NCI-H1105 treated with DMSO at 0.1 percent for 48 hours (cell line): ENCODE data around the gene GSG1.
A peak's percentile ranks its signal among the peaks of the same experiment; 100 is the strongest.

ENCODE experiments used
- DNase-seq: peaks from one replicate; lab custom pipeline; 2025; lab: John Stamatoyannopoulos, UW

Gene GSG1

GRCh38 chr12:13119826-13120225 is 16.4 kb upstream of the GSG1 start:
- no peak for DNase-seq

DNA sequence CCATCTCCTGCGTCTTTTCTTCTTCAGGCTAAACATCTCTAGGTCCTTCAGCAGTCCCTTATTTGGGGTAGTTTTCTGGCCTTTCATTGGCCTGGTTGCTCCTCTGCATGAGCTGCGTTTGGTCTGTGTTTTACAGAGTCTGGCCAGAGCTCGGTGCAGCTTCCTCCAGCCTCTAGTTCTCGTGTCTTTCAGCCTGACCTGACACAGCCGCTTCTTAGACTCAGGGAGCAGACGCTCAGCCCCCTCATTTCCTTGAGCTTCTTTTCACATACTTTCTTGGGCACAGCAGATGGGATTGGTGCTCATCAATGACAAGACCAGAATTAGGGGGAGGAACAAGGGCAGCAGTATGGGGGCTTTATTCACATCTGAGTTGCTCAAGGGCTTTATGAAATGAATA is 13.6 kb upstream of the GSG1 start:
- no peak for DNase-seq

DNA sequence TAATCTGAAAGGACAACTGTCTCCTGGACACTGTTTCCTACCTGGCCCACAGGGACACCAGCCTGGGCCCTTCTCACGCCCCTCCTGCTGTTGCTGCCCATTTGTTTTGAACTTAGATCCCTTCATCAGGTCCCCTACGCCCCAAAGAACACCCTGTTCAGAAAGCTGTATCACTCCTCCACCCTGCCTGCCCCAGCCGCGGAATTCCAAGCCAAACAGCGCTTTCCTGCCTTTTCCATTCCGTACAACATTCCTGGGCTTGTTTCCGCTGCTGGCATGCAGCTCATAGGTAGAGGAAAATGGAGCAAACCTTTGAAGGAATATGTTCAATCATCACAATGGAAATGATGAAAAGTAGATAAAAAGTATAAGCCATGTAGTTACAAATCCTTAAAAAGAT is 12.8 kb upstream of the GSG1 start:
- no peak for DNase-seq

DNA sequence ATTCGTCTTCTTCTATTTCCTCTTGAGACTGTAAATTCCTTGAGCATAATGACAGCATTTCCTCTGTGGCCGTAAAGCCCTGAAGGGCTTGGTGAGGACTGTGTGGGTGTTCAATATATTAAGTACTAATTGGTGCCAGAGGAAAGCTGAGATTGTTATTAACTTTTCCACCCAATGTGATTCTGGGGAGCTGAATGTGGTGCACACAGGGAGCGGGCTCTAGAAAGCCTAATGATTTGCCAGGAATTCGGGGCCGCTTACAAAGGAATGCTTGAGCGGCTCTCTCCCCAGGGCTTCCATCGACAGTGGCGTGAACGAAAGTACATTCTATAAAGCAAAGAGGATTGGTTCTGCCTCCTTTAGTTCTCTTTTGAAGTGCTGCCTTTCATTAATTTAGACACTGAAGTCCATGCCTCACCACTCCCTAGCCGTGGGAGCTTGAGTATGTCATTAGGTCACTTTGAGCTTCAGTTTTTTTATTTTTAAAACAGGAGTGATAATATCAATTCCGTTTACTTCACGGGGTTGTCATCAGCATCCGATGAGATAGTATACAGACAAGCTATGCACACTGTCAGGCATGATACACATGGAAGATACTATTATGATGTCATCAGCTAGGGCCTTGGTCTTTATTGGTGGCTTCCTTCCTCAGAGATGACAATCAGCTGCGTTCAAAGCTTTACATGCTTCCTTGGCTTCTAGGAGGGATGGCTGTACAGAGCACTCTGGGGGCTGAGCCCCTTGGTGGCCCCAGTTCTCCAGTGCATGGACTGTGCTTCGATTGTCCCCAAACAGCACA is 11.0 kb upstream of the GSG1 start:
- DNase-seq, result no peak

DNA sequence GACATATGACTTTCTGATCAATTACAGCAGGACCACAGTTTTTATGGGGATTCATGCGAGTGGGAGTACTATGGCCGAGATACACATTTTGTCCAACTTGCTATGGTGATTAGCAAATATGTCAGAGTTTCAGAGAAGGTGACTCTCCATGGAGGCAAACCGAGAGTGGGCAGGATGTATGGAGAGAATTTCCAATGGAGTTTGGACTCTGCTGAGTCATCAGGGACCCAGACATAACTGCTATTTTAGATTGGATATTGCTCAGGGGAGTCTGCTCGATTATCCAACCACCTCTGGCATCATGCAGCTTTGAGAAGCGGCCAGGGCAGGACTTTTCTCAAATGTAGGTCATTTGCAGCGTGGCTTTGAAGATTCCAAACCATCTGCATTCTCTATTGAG is 9.5 kb upstream of the GSG1 start:
- no peak for DNase-seq

DNA sequence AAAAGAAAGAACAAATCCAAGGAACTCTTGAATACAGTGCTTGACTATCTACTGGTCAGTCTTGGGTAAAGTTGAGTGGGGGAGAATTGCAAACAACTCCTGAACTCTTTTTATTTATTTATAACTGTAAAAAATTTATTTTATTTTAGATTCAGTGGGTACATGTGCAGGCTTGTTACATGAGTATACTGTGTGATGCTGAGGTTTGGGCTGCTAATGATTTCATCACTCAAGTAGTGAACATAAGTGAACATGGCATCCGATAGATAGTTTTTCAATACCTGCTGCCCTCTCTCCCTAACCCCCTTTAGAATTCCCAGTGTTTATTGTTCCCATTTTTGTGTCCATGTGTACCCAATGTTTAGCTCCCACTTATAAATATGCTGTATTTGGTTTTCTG is 3.2 kb upstream of the GSG1 start:
- DNase-seq, result no peak

DNA sequence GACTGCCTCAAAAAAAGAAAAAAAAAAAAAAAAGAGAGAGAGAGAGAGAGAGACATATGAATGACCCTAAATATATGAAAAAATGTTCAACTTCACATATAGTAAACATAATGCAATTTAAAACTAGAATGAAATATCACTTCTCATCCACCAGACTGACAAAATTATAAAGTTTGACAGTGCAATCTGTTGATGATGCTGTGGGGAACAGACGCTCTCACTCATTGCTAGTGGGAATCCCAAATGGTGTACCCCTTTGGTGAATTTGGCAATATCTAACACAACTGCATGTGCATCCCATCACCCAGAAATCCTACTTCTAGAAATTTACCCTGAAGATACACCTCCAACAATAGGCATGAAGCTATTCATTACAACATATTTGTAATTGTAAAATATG is 2.3 kb upstream of the GSG1 start:
- DNase-seq, result no peak

DNA sequence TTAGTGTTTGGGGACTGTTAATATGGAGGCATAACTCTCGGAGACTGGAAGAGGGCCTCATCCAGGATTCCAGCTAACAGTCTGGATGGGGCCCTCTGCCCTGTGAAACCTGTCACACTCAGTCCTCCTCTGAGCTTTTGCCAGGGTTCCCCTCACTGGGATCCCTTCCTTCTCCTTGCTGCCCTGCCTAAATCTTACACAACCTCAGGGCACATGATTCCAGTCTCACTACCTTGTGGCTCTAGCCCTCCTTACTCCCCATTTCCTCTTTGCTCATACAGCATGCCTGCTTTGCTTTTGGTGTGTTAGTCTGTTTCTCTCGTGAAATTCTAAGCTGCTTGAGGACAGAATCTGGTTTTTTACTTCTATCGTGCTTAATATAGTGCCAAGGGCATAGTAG is 942 bp upstream of the GSG1 start:
- no peak for DNase-seq

GRCh38 chr12:13102461-13103195 is 839 bp downstream of the GSG1 start:
- no peak for DNase-seq

DNA sequence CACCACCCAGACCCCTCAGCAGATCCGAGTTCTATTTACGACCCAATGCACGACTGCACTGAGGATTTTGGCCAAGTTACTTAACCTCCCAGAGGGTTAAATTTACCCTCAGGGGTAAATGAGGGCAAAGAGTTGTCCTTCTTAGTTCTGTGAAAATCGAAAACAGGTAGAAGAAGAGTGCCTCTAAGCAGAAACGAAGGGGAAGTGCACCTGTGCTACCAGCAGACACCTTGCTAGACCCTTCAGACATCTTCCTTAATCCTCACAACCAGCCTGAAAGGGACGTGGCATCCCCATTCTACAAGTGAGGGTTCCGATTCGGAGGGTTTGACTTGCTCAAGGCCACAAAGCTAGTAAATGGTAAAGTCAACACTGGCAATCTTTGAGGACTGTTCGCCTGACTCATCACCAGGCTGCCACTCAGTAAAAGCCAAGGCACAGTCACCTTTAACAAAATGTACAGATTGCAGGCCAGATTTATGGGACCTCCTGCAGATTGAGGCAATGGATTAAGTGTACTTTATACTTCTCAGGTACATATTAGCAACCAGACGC is 1.6 kb downstream of the GSG1 start:
- DNase-seq, result no peak

DNA sequence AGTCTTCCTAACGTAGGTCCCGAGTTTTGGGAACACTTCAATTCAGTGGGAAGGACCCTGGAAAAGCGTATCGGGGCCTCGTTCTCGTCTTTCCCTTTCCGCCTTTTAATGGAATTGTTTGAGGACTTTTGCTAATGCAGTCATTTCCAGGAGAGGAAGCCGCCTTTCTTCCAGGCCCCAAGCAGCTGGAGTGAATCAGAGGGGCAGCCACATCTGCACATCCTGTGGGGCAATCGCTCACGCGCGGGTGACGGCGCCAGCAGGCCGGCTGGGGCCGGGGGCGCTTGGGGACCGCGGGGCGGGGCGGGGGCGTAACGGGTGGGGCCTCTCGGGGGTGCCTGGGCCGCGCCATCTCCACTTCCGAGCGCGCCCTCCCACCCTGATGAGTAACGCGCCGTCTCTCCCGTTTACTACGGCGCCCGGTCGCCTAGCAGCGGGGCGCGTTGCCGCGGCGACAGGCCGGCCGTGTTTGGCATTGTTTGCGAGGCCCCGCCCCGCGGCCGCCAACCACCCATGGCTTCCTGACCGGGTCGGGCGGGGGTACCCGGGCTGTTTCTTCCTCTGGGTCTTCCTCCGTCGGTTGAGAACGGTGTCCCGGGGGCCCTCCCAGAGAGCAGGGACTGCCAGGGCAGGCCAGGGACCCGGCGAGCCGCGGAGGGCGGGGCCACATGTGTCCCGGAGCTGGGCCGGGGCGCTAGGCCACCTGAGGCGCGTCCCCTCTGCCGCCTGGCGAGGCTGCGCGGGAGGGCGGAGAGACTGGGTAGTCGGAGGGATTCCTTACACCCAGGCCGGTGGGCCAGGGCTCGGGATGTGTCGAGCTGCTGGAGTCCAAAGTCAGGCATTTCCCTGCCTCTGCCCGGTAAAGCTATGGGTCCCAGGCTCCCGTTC is 2.3 kb downstream of the GSG1 start:
- peak; percentile 89 for DNase-seq

GRCh38 chr12:13100605-13100881 is 2.9 kb downstream of the GSG1 start:
- DNase-seq, result peak; percentile 61

- peak; percentile 37 for DNase-seq
Observed at GRCh38 chr12:13099844-13100604, 3.4 kb downstream of the GSG1 start.

- DNase-seq, result no peak
Observed at GRCh38 chr12:13099066-13099843, 4.2 kb downstream of the GSG1 start.

GRCh38 chr12:13097491-13098011 is 5.9 kb downstream of the GSG1 start:
- DNase-seq, result no peak

- DNase-seq, result no peak
Observed at GRCh38 chr12:13095266-13095995, 8.0 kb downstream of the GSG1 start.

GRCh38 chr12:13094367-13094766 is 9.1 kb downstream of the GSG1 start:
- DNase-seq, result no peak

DNA sequence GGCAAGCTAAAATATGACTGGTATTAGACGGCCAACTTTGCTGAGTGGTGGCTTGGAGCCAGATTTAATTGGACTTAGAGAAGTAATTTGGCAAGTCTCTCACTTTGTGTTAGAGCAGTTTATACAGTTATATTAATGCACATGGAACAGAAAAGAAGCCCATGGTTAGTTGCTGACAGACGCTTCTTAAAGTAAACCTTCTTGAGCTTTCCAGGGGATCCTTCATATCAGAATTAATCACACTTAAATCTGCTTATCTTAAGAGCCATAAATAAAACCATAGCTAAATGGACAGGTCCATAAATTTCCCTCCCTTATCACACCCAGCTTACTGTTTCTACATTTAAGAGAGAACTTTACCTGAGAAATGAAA is 9.6 kb downstream of the GSG1 start:
- no peak for DNase-seq

- DNase-seq, result no peak
Observed at GRCh38 chr12:13093191-13093847, 10.1 kb downstream of the GSG1 start.

DNA sequence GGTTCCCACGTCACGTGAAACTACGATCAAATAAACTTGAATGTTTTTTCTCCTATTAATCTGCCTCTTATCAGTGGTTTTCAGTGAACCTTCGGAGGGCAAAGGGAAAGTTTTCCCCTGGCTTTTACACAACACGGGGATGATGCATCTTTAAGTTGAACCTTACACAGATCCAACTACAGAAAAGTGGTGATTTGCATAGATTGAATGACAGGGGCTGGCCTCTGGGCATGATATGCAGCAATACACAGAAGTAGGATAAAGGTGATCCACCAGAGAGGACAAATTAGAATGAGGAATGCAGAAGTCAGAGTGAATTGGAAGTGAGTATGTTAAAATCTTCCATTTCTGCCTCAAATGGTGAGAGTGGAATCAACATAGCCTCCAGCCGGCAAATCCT is 11.6 kb downstream of the GSG1 start:
- DNase-seq, result no peak
